ENCODE measurements around the gene SPSB2. TPM values are rescaled to one million over a fixed set of nuclear protein-coding genes. Genes with fewer than 3 reads are reported as not detected.
A peak's percentile ranks its signal among the peaks of the same experiment; 100 is the strongest.

SPSB2 gene
- total and polyA plus RNA-seq, 2 experiments from 2014 or later, result 8.2 to 13.1 TPM

- Mint-ChIP-seq H3K4me1 (peaks cover 15% of the 10 kb centered on the region), H3K27me3 (ENCODE audit: insufficient read depth, low read depth, poor library complexity) (peaks cover 24% of the 10 kb centered on the region), H3K36me3 (ENCODE audit: low read depth) (peaks cover 51% of the 10 kb centered on the region), H3K9me3 (no peaks in the 10 kb centered on the region), H3K27ac (peak within 1 kb of the TSS; percentile 99), H3K4me3 (peak within 1 kb of the TSS; percentile 95)
- Histone ChIP-seq H3K4me3 (peak within 1 kb of the TSS; percentile 80), H3K9me2 (ENCODE audit: insufficient read depth) (no peaks in the 10 kb centered on the region), H3K27ac (ENCODE audit: low read depth) (peak within 1 kb of the TSS; percentile 20; the same call in 1 of the 2 replicates), H3K4me1 (ENCODE audit: insufficient read depth) (peaks cover 19% of the 10 kb centered on the region), H2AFZ (peak within 1 kb of the TSS; percentile 69), H3K27me3 (ENCODE audit: insufficient read depth) (no peaks in the 10 kb centered on the region), H3F3A (replicated peaks; ENCODE audit: low read depth) (peaks cover 14% of the 10 kb centered on the region; the same call in 1 of the 2 replicates), H4K20me1 (replicated peaks; ENCODE audit: insufficient read depth) (peaks cover 4% of the 10 kb centered on the region; the same call in 1 of the 2 replicates), H3K36me3 (ENCODE audit: insufficient read depth) (peaks cover 31% of the 10 kb centered on the region), H3K79me2 (replicated peaks; ENCODE audit: insufficient read depth) (peaks cover 41% of the 10 kb centered on the region), H3K4me2 (peak within 1 kb of the TSS; percentile 83)
- TF ChIP-seq ZNF331 (CRISPR knock-in tag; IDR thresholded peaks at IDR 0.05; ENCODE audit: low read depth), result peak; percentile 58; the same call in 1 of the 2 replicates
- no peak for TF ChIP-seq NANOG (IDR thresholded peaks at IDR 0.05; ENCODE audit: borderline replicate concordance)
- TF ChIP-seq ETS1 (IDR thresholded peaks at IDR 0.05), result peak; percentile 100
- TF ChIP-seq ZNF114 (CRISPR knock-in tag; IDR thresholded peaks at IDR 0.05), result peak; percentile 98; the same call in 1 of the 2 replicates
- TF ChIP-seq EZH2phosphoT487 (IDR thresholded peaks at IDR 0.05; ENCODE audit: unreplicated experiment), result no peak
- TF ChIP-seq POLR2AphosphoS5 (IDR thresholded peaks at IDR 0.05; ENCODE audit: low read depth), result peak; percentile 77
- peak; percentile 83 for TF ChIP-seq CREB1 (CRISPR knock-in tag; IDR thresholded peaks at IDR 0.05; ENCODE audit: low read depth)
- ATAC-seq (peak; percentile 81), DNase-seq (ENCODE audit: low spot score) (peak; percentile 100)
These were observed 21.0 kb downstream of the SPSB2 start, which contains the start of gene USP5 for GRCh38 chr12:6851921-6852650. Gene USP5, plus strand, starts transcription at chr12:6852150. Its CDS starts 30 bp downstream, at chr12:6852180.

DNA sequence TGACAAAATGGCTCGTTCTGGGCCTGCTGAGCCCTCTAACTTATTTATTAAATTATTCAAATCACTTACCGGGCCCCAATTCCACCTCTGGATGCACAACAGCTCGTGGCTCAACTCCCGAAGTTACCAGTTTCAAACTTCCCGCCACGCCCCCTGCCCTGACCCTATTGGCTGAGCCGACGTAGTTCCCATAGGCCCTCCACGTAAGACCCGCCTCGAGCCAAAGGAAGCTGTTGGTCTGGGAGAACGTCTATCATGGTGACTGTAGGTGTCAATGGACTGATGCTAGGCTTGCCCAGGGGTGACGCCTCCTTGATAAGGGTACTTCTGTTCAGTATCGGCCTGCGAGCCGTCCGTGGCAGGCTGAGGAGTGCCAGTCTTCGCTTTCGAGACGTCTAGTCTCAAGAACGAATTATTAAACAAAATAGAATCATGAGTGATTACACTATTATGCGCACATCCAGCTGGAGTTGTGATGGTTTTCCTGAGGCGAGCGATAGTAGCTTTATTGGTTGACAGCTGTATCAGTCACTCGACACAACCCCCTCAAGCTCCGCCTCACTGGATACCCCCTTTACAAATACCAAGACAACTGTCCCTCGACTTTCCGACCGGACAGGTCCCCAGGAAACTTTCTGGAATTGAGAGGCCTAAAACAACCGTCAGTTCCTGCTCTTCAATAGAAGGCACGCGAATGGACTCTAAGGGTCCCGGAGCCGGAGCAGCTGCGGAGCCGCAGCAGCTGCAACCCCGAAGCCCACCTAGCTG lies 21.8 kb downstream of the SPSB2 start, which contains the start of gene CDCA3:
TSS of gene CDCA3 (minus strand) at position 134 of the 768 bp plus-strand sequence. CDS start 334 bp downstream, outside the sequence.
- DNase-seq (ENCODE audit: low spot score) (peak; percentile 100), ATAC-seq (peak; percentile 77)
- Mint-ChIP-seq H3K27ac (peak within 1 kb of the TSS; percentile 99), H3K36me3 (ENCODE audit: low read depth) (peaks cover 49% of the 10 kb centered on the region), H3K9me3 (no peaks in the 10 kb centered on the region), H3K4me3 (peak within 1 kb of the TSS; percentile 95), H3K27me3 (ENCODE audit: insufficient read depth, low read depth, poor library complexity) (peaks cover 30% of the 10 kb centered on the region), H3K4me1 (peaks cover 15% of the 10 kb centered on the region)
- H3K4me1 ChIP-seq (ENCODE audit: insufficient read depth), result peaks cover 19% of the 10 kb centered on the region
- H3K27me3 ChIP-seq (ENCODE audit: insufficient read depth), result no peaks in the 10 kb centered on the region
- H3K4me3 ChIP-seq, result peak within 1 kb of the TSS; percentile 80
- peak within 1 kb of the TSS; percentile 78 for H3K4me2 ChIP-seq
- H3K79me2 ChIP-seq (replicated peaks; ENCODE audit: insufficient read depth), result peaks cover 41% of the 10 kb centered on the region
- H3F3A ChIP-seq (replicated peaks; ENCODE audit: low read depth), result peaks cover 14% of the 10 kb centered on the region; the same call in 1 of the 2 replicates
- H3K9me2 ChIP-seq (ENCODE audit: insufficient read depth), result no peaks in the 10 kb centered on the region
- peak within 1 kb of the TSS; percentile 69 for H2AFZ ChIP-seq
- TF ChIP-seq ETS1 (IDR thresholded peaks at IDR 0.05) (no peak), POLR2AphosphoS5 (IDR thresholded peaks at IDR 0.05; ENCODE audit: low read depth) (peak; percentile 69), CREB1 (CRISPR knock-in tag; IDR thresholded peaks at IDR 0.05; ENCODE audit: low read depth) (peak; percentile 89)
- H4K20me1 ChIP-seq (replicated peaks; ENCODE audit: insufficient read depth), result peaks cover 4% of the 10 kb centered on the region; the same call in 1 of the 2 replicates
- H3K36me3 ChIP-seq (ENCODE audit: insufficient read depth), result peaks cover 26% of the 10 kb centered on the region
- peak within 1 kb of the TSS; percentile 20; the same call in 1 of the 2 replicates for H3K27ac ChIP-seq (ENCODE audit: low read depth)

Measured in GM23338 (cell line).